Karpas-422 (cell line): ENCODE data around the gene STK32C. TPM values are rescaled to one million over a fixed set of nuclear protein-coding genes. Genes with fewer than 3 reads are reported as not detected.
"Not testable (repeated sequence)": the region's sequence is repeated elsewhere in the genome, so short reads cannot be mapped to it uniquely, and the experiment has no call there.

Source experiments
- DNase-seq: peaks from one replicate; pipeline ENCODE4 v3.0.0-alpha.2; 2015
- H2AFZ ChIP-seq: fragments of 200-600 bp; sonication (generic); 2 replicates; pipeline ENCODE4 v1.6.1; 2014; ENCODE audit warnings: antibody characterized with exemption, low read length, mixed read lengths
- H3K27ac ChIP-seq: fragments of 200-600 bp; sonication (generic); 2 replicates; pipeline ENCODE4 v1.5.1; 2014; ENCODE audit warnings: mild to moderate bottlenecking, low read length, moderate library complexity
- H3K27me3 ChIP-seq: fragments of 200-600 bp; sonication (generic); 2 replicates; pipeline ENCODE4 v1.6.1; 2014; ENCODE audit warnings: low read length, mixed read lengths
- H3K36me3 ChIP-seq: fragments of 200-600 bp; sonication (generic); 2 replicates; pipeline ENCODE4 v1.6.1; 2014; ENCODE audit warnings: low read length, mixed read lengths; ENCODE audit not compliant: insufficient read depth
- H3K4me1 ChIP-seq: fragments of 200-600 bp; sonication (generic); 2 replicates; pipeline ENCODE4 v1.6.1; 2014; ENCODE audit warnings: mild to moderate bottlenecking, low read length, mixed read lengths
- H3K4me2 ChIP-seq: fragments of 200-600 bp; sonication (generic); 2 replicates; pipeline ENCODE4 v1.6.1; 2014; ENCODE audit warnings: low read length, low read depth, mild to moderate bottlenecking; ENCODE audit not compliant: poor library complexity, severe bottlenecking
- H3K4me3 ChIP-seq: fragments of 200-600 bp; sonication (generic); 2 replicates; pipeline ENCODE4 v1.5.1; 2014; ENCODE audit warnings: mild to moderate bottlenecking, antibody characterized with exemption, low read length, mixed read lengths
- H3K79me2 ChIP-seq: fragments of 200-600 bp; sonication (generic); 2 replicates; pipeline ENCODE4 v1.6.1; 2014; ENCODE audit warnings: mild to moderate bottlenecking, low read length, mixed read lengths
- H3K9ac ChIP-seq: fragments of 200-600 bp; sonication (generic); 2 replicates; pipeline ENCODE4 v1.6.0; 2014; ENCODE audit warnings: low read length
- H3K9me2 ChIP-seq: fragments of 200-600 bp; sonication (generic), shearing (Covaris generic); replicated peaks from 2 replicates; pipeline ENCODE4 v1.6.0; 2014; ENCODE audit warnings: mild to moderate bottlenecking, low read length, moderate library complexity; ENCODE audit not compliant: insufficient read depth
- H3K9me3 ChIP-seq: fragments of 300-700, 200-600 bp; sonication (generic); 2 replicates; pipeline ENCODE4 v1.6.1; 2014; ENCODE audit warnings: low read length, mixed read lengths
- H4K20me1 ChIP-seq: fragments of 200-600 bp; sonication (generic); 2 replicates; pipeline ENCODE4 v1.6.1; 2014; ENCODE audit warnings: mild to moderate bottlenecking, antibody characterized with exemption, low read length, low read depth; ENCODE audit not compliant: insufficient read depth
- total RNA-seq: library from RNA; depleted of rRNA; stranded (reverse); fragments of >200 nt; shearing (Covaris generic); gene quantifications from 2 replicates; pipeline ENCODE4 v1.2.3, GENCODE V29; 2014; ENCODE audit warnings: low replicate concordance

The STK32C gene
- total RNA-seq, 1 experiment from 2014 or later: 8.4 TPM

DNA sequence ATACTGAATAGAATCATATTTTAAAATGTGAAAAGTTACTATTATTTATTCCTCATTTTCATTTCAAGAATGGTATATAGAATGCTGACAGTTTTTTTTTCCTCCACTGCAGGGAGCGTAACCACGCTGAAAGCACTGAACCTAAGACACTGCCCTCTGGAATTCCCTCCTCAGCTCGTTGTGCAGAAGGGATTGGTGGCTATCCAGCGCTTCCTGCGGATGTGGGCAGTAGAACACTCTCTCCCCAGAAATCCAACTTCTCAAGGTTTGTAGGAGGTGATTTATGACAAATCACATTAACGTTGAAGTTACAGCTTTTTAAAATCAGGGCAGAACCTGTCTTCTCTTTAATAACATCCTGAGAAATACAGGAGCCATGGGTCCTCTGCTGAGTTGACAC lies 36.6 kb upstream of the STK32C start:
- Histone ChIP-seq H3K9me2 (no peaks in the 10 kb centered on the region), H4K20me1 (no peaks in the 10 kb centered on the region), H3K4me1 (no peaks in the 10 kb centered on the region; the same call in 1 of the 2 replicates), H3K79me2 (no peaks in the 10 kb centered on the region), H3K36me3 (no peaks in the 10 kb centered on the region), H3K9me3 (no peaks in the 10 kb centered on the region), H3K4me3 (no peak overlapping the region), H3K27me3 (no peaks in the 10 kb centered on the region), H2AFZ (no peak overlapping the region), H3K4me2 (no peak overlapping the region), H3K9ac (no peak overlapping the region), H3K27ac (no peak overlapping the region)
- DNase-seq: no peak

DNA sequence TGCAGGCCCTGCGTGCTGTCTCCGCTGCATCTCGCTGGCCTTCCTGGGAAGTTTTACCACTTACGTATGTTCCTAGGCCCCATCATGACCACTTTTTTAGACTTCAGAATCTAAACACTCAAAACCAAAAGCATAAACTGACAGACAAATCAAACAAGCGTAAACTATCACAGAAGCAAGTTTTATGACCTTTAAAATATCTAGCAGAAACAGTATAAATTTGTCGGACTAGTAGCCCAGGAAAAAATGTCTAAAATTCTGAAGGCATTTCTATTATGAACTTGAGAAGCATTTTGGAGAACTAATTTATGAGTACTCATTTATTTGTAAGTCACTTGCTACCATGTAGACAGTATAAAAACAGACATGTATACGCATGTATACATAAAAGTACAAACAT lies 34.8 kb upstream of the STK32C start:
- no peak for DNase-seq
- no peak overlapping the region for H3K4me2 ChIP-seq
- H3K27ac ChIP-seq: no peak overlapping the region
- H3K36me3 ChIP-seq: no peaks in the 10 kb centered on the region
- no peak overlapping the region for H2AFZ ChIP-seq
- H3K4me3 ChIP-seq: no peak overlapping the region
- H3K9me3 ChIP-seq: no peaks in the 10 kb centered on the region
- no peaks in the 10 kb centered on the region for H3K27me3 ChIP-seq
- H4K20me1 ChIP-seq: no peaks in the 10 kb centered on the region
- H3K4me1 ChIP-seq: no peaks in the 10 kb centered on the region; the same call in 1 of the 2 replicates
- no peaks in the 10 kb centered on the region for H3K79me2 ChIP-seq
- H3K9ac ChIP-seq: no peak overlapping the region
- no peaks in the 10 kb centered on the region for H3K9me2 ChIP-seq

DNA sequence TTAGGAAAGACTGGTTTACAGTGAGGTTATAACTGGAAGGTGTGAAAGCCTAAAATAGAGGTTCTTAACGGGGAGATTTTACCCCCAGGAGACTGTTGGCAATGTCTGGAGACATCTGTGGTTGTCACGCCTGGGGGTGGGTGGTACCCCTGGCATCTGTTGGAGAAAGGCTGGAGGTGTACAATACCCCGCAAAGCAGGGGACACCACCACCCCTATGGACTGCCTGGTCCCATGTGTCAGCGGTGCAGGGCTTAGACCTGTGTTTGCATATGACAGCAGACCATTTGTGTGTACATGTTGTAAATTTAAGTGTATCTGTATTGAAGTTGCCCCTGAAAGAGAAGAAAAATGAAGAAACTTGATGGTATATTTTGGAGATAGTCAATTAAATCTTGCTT lies 34.0 kb upstream of the STK32C start:
- Histone ChIP-seq H3K79me2 (no peaks in the 10 kb centered on the region), H3K4me3 (no peak overlapping the region), H4K20me1 (no peaks in the 10 kb centered on the region), H3K4me1 (no peaks in the 10 kb centered on the region; the same call in 1 of the 2 replicates), H3K4me2 (no peak overlapping the region), H3K9ac (no peak overlapping the region), H3K27ac (no peak overlapping the region), H3K9me2 (no peaks in the 10 kb centered on the region), H3K9me3 (no peaks in the 10 kb centered on the region), H3K27me3 (no peaks in the 10 kb centered on the region), H3K36me3 (no peaks in the 10 kb centered on the region), H2AFZ (no peak overlapping the region)
- no peak for DNase-seq

DNA sequence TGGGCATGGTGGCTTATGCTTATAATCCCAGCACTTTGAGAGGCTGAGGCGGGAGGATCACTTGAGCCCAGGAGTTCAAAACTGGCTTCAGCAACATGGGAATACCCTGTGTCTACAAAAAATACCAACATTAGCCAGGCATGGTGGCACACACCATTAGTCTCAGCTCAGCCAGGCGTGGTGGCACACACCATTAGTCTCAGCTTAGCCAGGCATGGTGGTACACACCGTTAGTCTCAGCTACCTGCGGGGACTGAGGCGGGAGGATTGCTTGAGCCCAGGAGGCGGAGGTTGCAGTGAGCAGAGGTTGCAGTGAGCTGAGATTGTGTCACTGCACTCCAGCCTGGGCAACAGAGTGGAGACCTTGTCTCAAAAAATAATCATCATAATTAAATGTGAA lies 33.3 kb upstream of the STK32C start:
- Histone ChIP-seq H4K20me1 (no peaks in the 10 kb centered on the region), H3K9me3 (no peaks in the 10 kb centered on the region), H3K9me2 (no peaks in the 10 kb centered on the region), H2AFZ (no peak overlapping the region), H3K9ac (no peak overlapping the region), H3K4me3 (no peak overlapping the region), H3K36me3 (no peaks in the 10 kb centered on the region), H3K27me3 (no peaks in the 10 kb centered on the region), H3K79me2 (no peaks in the 10 kb centered on the region), H3K4me1 (no peaks in the 10 kb centered on the region; the same call in 1 of the 2 replicates), H3K27ac (no peak overlapping the region), H3K4me2 (no peak overlapping the region)
- no peak for DNase-seq

DNA sequence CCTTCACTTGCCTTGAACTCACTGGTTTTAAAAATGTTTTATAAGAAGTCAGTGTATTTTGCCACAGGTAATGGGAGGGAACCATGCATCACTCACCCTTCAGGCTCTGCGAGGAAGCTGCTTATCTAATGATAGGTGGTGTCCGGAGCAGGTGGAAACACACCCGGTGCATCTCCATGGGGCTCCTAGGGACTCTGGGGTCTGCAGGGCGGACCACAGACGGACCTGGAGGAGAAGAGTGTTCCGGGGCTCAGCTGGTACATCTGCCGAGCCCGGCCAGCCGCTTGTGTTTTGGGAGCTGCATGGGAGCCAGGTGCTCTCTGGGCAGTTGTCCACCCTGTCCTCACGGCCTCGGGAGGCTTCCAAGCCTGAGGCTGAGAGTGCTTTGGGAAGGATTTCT lies 31.5 kb upstream of the STK32C start:
- H3K27ac ChIP-seq: no peak overlapping the region
- H4K20me1 ChIP-seq: no peaks in the 10 kb centered on the region
- H3K36me3 ChIP-seq: no peaks in the 10 kb centered on the region
- no peaks in the 10 kb centered on the region for H3K9me2 ChIP-seq
- no peak overlapping the region for H3K9ac ChIP-seq
- H2AFZ ChIP-seq: no peak overlapping the region
- H3K4me3 ChIP-seq: no peak overlapping the region
- H3K4me2 ChIP-seq: no peak overlapping the region
- no peaks in the 10 kb centered on the region for H3K9me3 ChIP-seq
- no peaks in the 10 kb centered on the region; the same call in 1 of the 2 replicates for H3K4me1 ChIP-seq
- no peaks in the 10 kb centered on the region for H3K27me3 ChIP-seq
- DNase-seq: no peak
- no peaks in the 10 kb centered on the region for H3K79me2 ChIP-seq

DNA sequence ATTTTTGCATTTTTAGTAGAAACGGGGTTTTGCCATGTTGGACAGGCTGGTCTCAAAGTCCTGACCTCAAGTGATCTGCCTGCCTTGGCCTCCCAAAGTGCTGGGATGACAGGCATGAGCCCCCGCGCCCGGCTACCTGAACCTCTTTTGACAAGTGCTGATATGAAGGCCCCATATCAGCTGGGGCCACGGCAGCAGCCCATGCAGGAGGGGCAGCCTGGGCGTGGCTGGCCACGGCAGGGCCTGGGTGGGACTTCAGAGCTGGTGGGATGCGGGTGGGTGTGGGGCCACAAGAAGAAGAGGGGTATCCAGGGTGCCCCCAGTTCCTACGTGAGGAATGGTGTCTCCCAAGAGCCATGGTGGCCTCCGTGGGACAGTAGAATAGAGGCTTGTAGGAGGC lies 31.1 kb upstream of the STK32C start:
- Histone ChIP-seq H3K36me3 (no peaks in the 10 kb centered on the region), H3K27me3 (no peaks in the 10 kb centered on the region), H3K4me3 (no peak overlapping the region), H3K9me2 (no peaks in the 10 kb centered on the region), H3K9me3 (no peaks in the 10 kb centered on the region), H4K20me1 (no peaks in the 10 kb centered on the region), H3K27ac (no peak overlapping the region), H3K79me2 (no peaks in the 10 kb centered on the region), H3K9ac (no peak overlapping the region), H3K4me1 (no peaks in the 10 kb centered on the region; the same call in 1 of the 2 replicates), H3K4me2 (no peak overlapping the region), H2AFZ (no peak overlapping the region)
- DNase-seq: no peak

DNA sequence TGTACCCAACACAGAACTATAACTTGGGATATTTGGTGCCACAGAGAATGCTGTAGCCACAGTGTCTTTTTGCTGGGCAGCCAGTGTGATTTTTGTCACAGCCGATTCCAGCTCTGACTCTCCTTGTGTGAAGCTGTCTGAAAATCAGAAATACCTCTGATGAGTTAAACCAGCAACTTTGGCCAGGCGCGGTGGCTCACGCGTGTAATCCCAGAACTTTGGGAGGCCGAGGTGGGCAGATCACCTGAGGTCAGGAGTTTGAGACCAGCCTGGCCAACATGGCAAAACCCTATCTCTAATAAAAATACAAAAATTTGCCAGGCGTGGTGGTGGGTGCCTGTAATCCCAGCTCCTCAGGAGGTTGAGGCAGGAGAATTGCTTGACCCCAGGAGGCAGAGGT lies 30.1 kb upstream of the STK32C start:
- H4K20me1 ChIP-seq, H3K4me1 ChIP-seq, H3K79me2 ChIP-seq, DNase-seq, H3K36me3 ChIP-seq, H3K9me3 ChIP-seq, H3K9me2 ChIP-seq, H3K4me3 ChIP-seq, H3K27me3 ChIP-seq, H2AFZ ChIP-seq, H3K4me2 ChIP-seq, H3K27ac ChIP-seq, H3K9ac ChIP-seq: not testable (repeated sequence)

DNA sequence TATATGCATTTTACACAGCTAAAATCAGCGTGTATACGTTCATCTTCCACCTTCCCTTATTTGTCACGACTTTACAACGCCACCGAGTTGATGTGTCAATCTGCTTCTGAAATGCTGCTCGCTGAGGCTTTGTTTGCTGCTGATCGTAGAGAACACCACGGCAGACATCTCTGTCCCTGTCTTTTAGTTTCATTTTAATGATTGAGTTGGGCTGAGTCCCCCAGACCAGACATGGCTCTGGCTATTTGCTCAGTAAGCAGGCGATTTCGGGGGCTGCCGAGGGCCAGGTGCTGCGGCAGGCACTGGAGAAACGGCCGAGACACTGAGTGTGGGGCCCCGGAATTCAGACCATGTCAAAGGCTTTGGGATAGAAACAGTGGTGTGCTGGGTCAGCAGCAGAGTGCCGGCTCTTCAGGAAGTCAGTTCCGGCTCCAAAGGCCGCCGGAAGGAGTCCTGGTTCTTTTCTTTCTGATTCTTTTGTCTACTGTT lies 29.2 kb upstream of the STK32C start:
- Histone ChIP-seq H2AFZ (no peak overlapping the region), H3K4me1 (peaks cover 15% of the 10 kb centered on the region), H3K79me2 (no peaks in the 10 kb centered on the region), H3K27ac (no peak overlapping the region), H3K36me3 (no peaks in the 10 kb centered on the region), H4K20me1 (no peaks in the 10 kb centered on the region), H3K27me3 (no peaks in the 10 kb centered on the region), H3K9ac (no peak overlapping the region), H3K9me3 (no peaks in the 10 kb centered on the region), H3K4me3 (no peak overlapping the region), H3K4me2 (no peak overlapping the region), H3K9me2 (no peaks in the 10 kb centered on the region)
- no peak for DNase-seq
